ENCODE measurements around the gene ISG20L2. TPM values are rescaled to one million over a fixed set of nuclear protein-coding genes. Genes with fewer than 3 reads are reported as not detected.

Gene ISG20L2
- total RNA-seq, 1 donor from 2014 or later, result 24.1 TPM

Other genes with a start within 250 kb of the ISG20L2 start
- 57.8 TPM for gene MEF2D, start 228.0 kb downstream of the ISG20L2 start, total RNA-seq
- gene IQGAP3, start 156.2 kb downstream of the ISG20L2 start, total RNA-seq, result 2.5 TPM
- 0.60 TPM for gene TTC24, start 149.0 kb downstream of the ISG20L2 start, total RNA-seq
- 99.0 TPM for gene NAXE, start 137.0 kb downstream of the ISG20L2 start, total RNA-seq
- 12.6 TPM for gene GPATCH4, start 127.3 kb downstream of the ISG20L2 start, total RNA-seq
- gene HAPLN2, start 109.4 kb downstream of the ISG20L2 start, total RNA-seq, result 0.43 TPM
- 0.52 TPM for gene BCAN, start 86.6 kb downstream of the ISG20L2 start, total RNA-seq
- 26.1 TPM for gene NES, start 51.4 kb downstream of the ISG20L2 start, total RNA-seq
- gene CRABP2, start 23.2 kb downstream of the ISG20L2 start, total RNA-seq, result 3.5 TPM
- gene METTL25B, start 297 bp downstream of the ISG20L2 start, total RNA-seq, result 48.0 TPM
- gene MRPL24, start 12.3 kb upstream of the ISG20L2 start, total RNA-seq, result 63.7 TPM
- gene HDGF, start 22.9 kb upstream of the ISG20L2 start, total RNA-seq, result 170 TPM
- 57.8 TPM for gene PRCC, start 38.8 kb upstream of the ISG20L2 start, total RNA-seq
- gene SH2D2A, start 88.1 kb upstream of the ISG20L2 start, total RNA-seq, result 5.4 TPM
- gene INSRR, start 130.4 kb upstream of the ISG20L2 start, total RNA-seq, result 0.58 TPM
- gene NTRK1, start 132.1 kb upstream of the ISG20L2 start, total RNA-seq, result 3.3 TPM
- 9.9 TPM for gene PEAR1, start 165.0 kb upstream of the ISG20L2 start, total RNA-seq
- gene LRRC71, start 191.9 kb upstream of the ISG20L2 start, total RNA-seq, result 0.23 TPM